A549 (cell line): ENCODE data around the gene SMIM43. TPM values are rescaled to one million over a fixed set of nuclear protein-coding genes. Genes with fewer than 3 reads are reported as not detected.

Experiments
- ATAC-seq, 2 experiments: fragments of 200-7000 bp in 1 of 2; fragments of >200 bp in 1 of 2; cut with Nextera tagmentation in 1 of 2; cut with Tn5 transposase in 1 of 2; 3 replicates each; pipeline versions ENCODE4 v1.8.0 to v1.9.1; 2018 to 2020; ENCODE audit warnings: mild to moderate bottlenecking in 1 of 2, moderate library complexity in 1 of 2
- CTCF ChIA-PET: fragments of 300-600 bp; sonication (Branson Sonifier 250); formaldehyde crosslinking; extraction: SDS; loops from one replicate; lab custom pipeline; 2021; ENCODE audit warnings: antibody characterized with exemption, inconsistent platforms; lab: Yijun Ruan, JAX
- POLR2A ChIA-PET: fragments of 350-600 bp; formaldehyde crosslinking; extraction: SDS; loops from one replicate; lab custom pipeline; 2021; ENCODE audit warnings: antibody characterized with exemption, inconsistent platforms; lab: Yijun Ruan, JAX
- DNase-seq, 2 experiments: peaks; one replicate each; pipeline versions ENCODE4 v3.0.0 to v3.0.0-alpha.2; 2011 to 2016; ENCODE audit warnings: low read depth in 1 of 2, low spot score in 1 of 2
- FAIRE-seq: peaks from 2 replicates; lab custom pipeline; 2011; peaks lifted over from hg19 to GRCh38; lab: Jason Lieb, UNC
- H3K27ac ChIP-seq, 2 experiments: fragments of >200 bp; sonication (Bioruptor Twin); formaldehyde crosslinking; 3 replicates each; pipeline ENCODE4 v1.5.1; 2016 to 2017
- H3K4me1 ChIP-seq: fragments of >200 bp; sonication (Bioruptor Twin); formaldehyde crosslinking; 3 replicates; pipeline ENCODE4 v1.6.1; 2016
- H3K4me2 ChIP-seq: fragments of >200 bp; sonication (Bioruptor Twin); formaldehyde crosslinking; 3 replicates; pipeline ENCODE4 v1.6.1; 2016
- H3K4me3 ChIP-seq: fragments of >200 bp; sonication (Bioruptor Twin); formaldehyde crosslinking; 3 replicates; pipeline ENCODE4 v1.5.1; 2016
- H3K9me3 ChIP-seq: fragments of >200 bp; sonication (Bioruptor Twin); formaldehyde crosslinking; 3 replicates; pipeline ENCODE4 v1.6.1; 2016
- BCL3 ChIP-seq: fragments of >200 bp; sonication (Bioruptor Twin); formaldehyde crosslinking; IDR thresholded peaks from 3 replicates; pipeline ENCODE4 v1.6.1; 2016
- CBX8 ChIP-seq: fragments of 200-600 bp; sonication (generic); IDR thresholded peaks from 2 replicates; pipeline ENCODE4 v1.6.1; 2016
- CEBPB ChIP-seq, 2 experiments: fragments of >200 bp in 1 of 2; sonication (Bioruptor Twin) in 1 of 2; formaldehyde crosslinking in 1 of 2; IDR thresholded peaks; 2 replicates each; pipeline ENCODE4 v1.6.1; 2012 to 2016
- CHD4 ChIP-seq: fragments of 200-600 bp; sonication (generic); IDR thresholded peaks from 2 replicates; pipeline ENCODE4 v1.6.1; 2016; ENCODE audit warnings: antibody characterized with exemption, mild to moderate bottlenecking, borderline replicate concordance
- EHMT2 ChIP-seq: fragments of 200-600 bp; sonication (generic); IDR thresholded peaks from 2 replicates; pipeline ENCODE4 v1.6.1; 2016; ENCODE audit warnings: antibody characterized with exemption, low read depth, mild to moderate bottlenecking, moderate library complexity
- EP300 ChIP-seq, 2 experiments: fragments of >200 bp; sonication (Bioruptor Twin); formaldehyde crosslinking; IDR thresholded peaks; 2 replicates in 1 of 2; 3 replicates in 1 of 2; pipeline ENCODE4 v1.6.1; 2016 to 2017
- ESRRA ChIP-seq: fragments of 150-350 bp; IDR thresholded peaks from 2 replicates; pipeline ENCODE4 v1.6.1; 2014; ENCODE audit warnings: mild to moderate bottlenecking, low read length, borderline replicate concordance
- FOSB ChIP-seq: fragments of 250-450 bp; sonication (Bioruptor Pico); IDR thresholded peaks from 2 replicates; pipeline ENCODE4 v1.5.0; 2020; ENCODE audit warnings: mild to moderate bottlenecking, moderate library complexity
- FOSL2 ChIP-seq, 2 experiments: fragments of 450-650 bp in 1 of 2; fragments of >200 bp in 1 of 2; sonication (Bioruptor Twin) in 1 of 2; formaldehyde crosslinking; IDR thresholded peaks; 2 replicates each; pipeline versions ENCODE4 v1.5.0 to v1.6.1; 2016 to 2020; ENCODE audit warnings: mild to moderate bottlenecking in 1 of 2, moderate library complexity in 1 of 2
- HES2 ChIP-seq: fragments of >200 bp; sonication (Bioruptor Twin); formaldehyde crosslinking; IDR thresholded peaks from 2 replicates; pipeline ENCODE4 v1.6.1; 2016
- HOXA7 ChIP-seq: fragments of 250-450 bp; sonication (Bioruptor Pico); IDR thresholded peaks from 2 replicates; pipeline ENCODE4 v1.5.0; 2020; ENCODE audit warnings: mild to moderate bottlenecking, moderate library complexity
- HOXB13 ChIP-seq: fragments of 250-450 bp; sonication (Bioruptor Pico); IDR thresholded peaks from 2 replicates; pipeline ENCODE4 v1.5.0; 2020; ENCODE audit warnings: low read depth, mild to moderate bottlenecking, moderate library complexity
- JUN ChIP-seq, 2 experiments: fragments of >200 bp; sonication (Bioruptor Twin); formaldehyde crosslinking; IDR thresholded peaks; 2 replicates in 1 of 2; 3 replicates in 1 of 2; pipeline ENCODE4 v1.6.1; 2016 to 2017
- JUNB ChIP-seq: fragments of >200 bp; sonication (Bioruptor Twin); formaldehyde crosslinking; IDR thresholded peaks from 2 replicates; pipeline ENCODE4 v1.6.1; 2016
- KDM5A ChIP-seq: fragments of 200-600 bp; sonication (generic); IDR thresholded peaks from 2 replicates; pipeline ENCODE4 v1.6.1; 2016; ENCODE audit warnings: antibody characterized with exemption, mild to moderate bottlenecking
- MAX ChIP-seq: IDR thresholded peaks from 2 replicates; pipeline ENCODE4 v1.6.1; 2012
- MYC ChIP-seq: IDR thresholded peaks from 2 replicates; pipeline ENCODE4 v1.6.1; 2012; ENCODE audit warnings: mild to moderate bottlenecking, inconsistent platforms, low read length, improper control_type of control experiment, borderline replicate concordance
- NPAS2 ChIP-seq: fragments of 250-450 bp; sonication (Bioruptor Pico); IDR thresholded peaks from 2 replicates; pipeline ENCODE4 v1.8.0; 2022; ENCODE audit warnings: mild to moderate bottlenecking, moderate library complexity, borderline replicate concordance
- PBX3 ChIP-seq: IDR thresholded peaks from 2 replicates; pipeline ENCODE4 v1.6.1; 2012
- RCOR1 ChIP-seq: fragments of 150-350 bp; IDR thresholded peaks from 2 replicates; pipeline ENCODE4 v1.6.1; 2014; ENCODE audit warnings: antibody characterized with exemption, low read length, low read depth
- RFX5 ChIP-seq: fragments of 450-650 bp; IDR thresholded peaks from 2 replicates; pipeline ENCODE4 v1.7.1; 2014; ENCODE audit warnings: antibody characterized with exemption, mild to moderate bottlenecking, moderate library complexity
- TP53 ChIP-seq: fragments of 250-450 bp; sonication (Bioruptor Pico); IDR thresholded peaks from 2 replicates; pipeline ENCODE4 v1.5.0; 2021; ENCODE audit warnings: mild to moderate bottlenecking, moderate library complexity
- ZNF302 ChIP-seq: fragments of 250-450 bp; sonication (Bioruptor Pico); IDR thresholded peaks from 2 replicates; pipeline ENCODE4 v1.9.0; 2021; ENCODE audit warnings: inconsistent platforms, mild to moderate bottlenecking, moderate library complexity
- whole genome bisulfite sequencing: methylation state at CpG from one replicate; pipeline ENCODE4 v1.1.6; 2017; ENCODE audit errors: missing lambda C conversion rate; 5-methylcytosine and 5-hydroxymethylcytosine counted together
- polyA plus RNA-seq, 4 experiments: library from polyadenylated mRNA; depleted of rRNA in 3 of 4; stranded (reverse); fragments of >200 nt; fragmentation: RNase III in 1 of 4; extraction: RNeasy Plus Mini Kit Qiagen cat#74134 plus additional on column Dnase treatment in 1 of 4; gene quantifications; 2 replicates in 3 of 4; 3 replicates in 1 of 4; pipeline ENCODE4 v1.2.3, GENCODE V29; 2011 to 2017

SMIM43 gene
- polyA plus RNA-seq, 2 of the 4 experiments (the other 2 are of a cell fraction) = 0.12 to 0.45 TPM

GRCh38 chr4:121800638-121800960 lies 35.6 kb upstream of the SMIM43 start (continued):
- TF ChIP-seq BCL3 (no peak), NPAS2 (CRISPR knock-in tag) (no peak), EHMT2 (no peak), JUNB (no peak)
- TF ChIP-seq, all 56 proteins: peak for 0

GRCh38 chr4:121799867-121800501 lies 35.0 kb upstream of the SMIM43 start:
- H3K4me1 ChIP-seq = 0 out of 3 replicates have a peak, but pooled peaks cover 11% of the 10 kb centered on the region
- H3K4me2 ChIP-seq = peak overlapping the region; percentile 82
- POLR2A ChIA-PET = interaction anchor here (0.7 to 1.5 kb wide), 2 partner anchors 10 to 103 kb away, joined by 3 to 4 read pairs; partner anchors contain the start of gene ANXA5
- WGBS = 59% methylated on average over 3 of the region's 3 CpGs
- TF ChIP-seq CEBPB (IDR thresholded peaks at IDR 0.05) = no peak
- no peak for TF ChIP-seq EP300 (IDR thresholded peaks at IDR 0.05)
- TF ChIP-seq HOXB13 = no peak
- TF ChIP-seq NPAS2 (CRISPR knock-in tag) = no peak
- TF ChIP-seq RFX5 = no peak
- TF ChIP-seq CBX8 = no peak
- no peak for TF ChIP-seq ESRRA
- TF ChIP-seq HOXA7 = no peak
- no peak for TF ChIP-seq ZNF302
- TF ChIP-seq, all 56 proteins: peak for 0
- ATAC-seq = no peak
- Histone ChIP-seq H3K9me3 (no peaks in the 10 kb centered on the region), H3K27ac (no peak overlapping the region; a peak in 1 of 6 replicates), H3K4me3 (no peak overlapping the region)
- CTCF ChIA-PET = no interaction called here
- DNase-seq = no peak
- FAIRE-seq = no peak

- H3K27ac ChIP-seq = no peak overlapping the region
- H3K4me3 ChIP-seq = no peak overlapping the region
- 55% methylated on average over 2 of the region's 2 CpGs for WGBS
- ATAC-seq = no peak
- no peak for TF ChIP-seq PBX3
- TF ChIP-seq FOSL2 (IDR thresholded peaks at IDR 0.05) = no peak
- TF ChIP-seq FOSL2 (CRISPR knock-in tag; IDR thresholded peaks at IDR 0.05) = no peak
- TF ChIP-seq MAX = no peak
- no peak for TF ChIP-seq HES2
- TF ChIP-seq FOSB (CRISPR knock-in tag) = no peak
- TF ChIP-seq JUN (IDR thresholded peaks at IDR 0.05) = no peak
- no peak for TF ChIP-seq ZNF302
- TF ChIP-seq RCOR1 = no peak
- TF ChIP-seq KDM5A = no peak
- no peak for TF ChIP-seq TP53 (CRISPR knock-in tag)
- no peak for TF ChIP-seq CHD4
- TF ChIP-seq MYC = no peak
- POLR2A ChIA-PET = no interaction called here
- no peak for DNase-seq
- peaks cover 15% of the 10 kb centered on the region; the same call in 1 of the 3 replicates for H3K4me1 ChIP-seq
- CTCF ChIA-PET = no interaction called here
- no peaks in the 10 kb centered on the region for H3K9me3 ChIP-seq
- FAIRE-seq = no peak
- H3K4me2 ChIP-seq = no peak overlapping the region; the same call in 2 of the 3 replicates
Observed at GRCh38 chr4:121799208-121799823, 34.4 kb upstream of the SMIM43 start.
